Measurements from ENCODE around the gene HINT3.
A peak's percentile ranks its signal among the peaks of the same experiment; 100 is the strongest.
"Not testable (repeated sequence)": the region's sequence is repeated elsewhere in the genome, so short reads cannot be mapped to it uniquely, and the experiment has no call there.

The HINT3 gene

GRCh38 chr6:125970760-125971159 lies 14.2 kb downstream of the HINT3 start:
- Mint-ChIP-seq H3K27me3 (no peaks in the 10 kb centered on the region), H3K27ac (no peak overlapping the region), H3K4me3 (no peak overlapping the region), H3K4me1 (peaks cover 19% of the 10 kb centered on the region), H3K9me3 (no peaks in the 10 kb centered on the region)
- ATAC-seq (no peak), DNase-seq (no peak)

- not testable (repeated sequence) for ATAC-seq, H3K9me3 Mint-ChIP-seq, DNase-seq, H3K4me3 Mint-ChIP-seq, H3K27me3 Mint-ChIP-seq
- H3K27ac Mint-ChIP-seq, result peak overlapping the region in 1 of 2 donors; percentile 52
- H3K4me1 Mint-ChIP-seq, result peaks cover 19% of the 10 kb centered on the region
Observed at GRCh38 chr6:125972478-125972877, 15.9 kb downstream of the HINT3 start.

GRCh38 chr6:125974214-125974866 lies 17.8 kb downstream of the HINT3 start:
- peak overlapping the region in 1 of 2 donors; percentile 26 for H3K4me3 Mint-ChIP-seq
- H3K27ac Mint-ChIP-seq, result peak overlapping the region in 1 of 2 donors; percentile 90
- DNase-seq, result no peak
- H3K4me1 Mint-ChIP-seq, result peaks cover 10% of the 10 kb centered on the region
- no peaks in the 10 kb centered on the region for H3K9me3 Mint-ChIP-seq
- peak; percentile 78 for ATAC-seq
- no peaks in the 10 kb centered on the region for H3K27me3 Mint-ChIP-seq

GRCh38 chr6:125979101-125979500 lies 22.5 kb downstream of the HINT3 start:
- Mint-ChIP-seq H3K4me1 (peaks cover 5% of the 10 kb centered on the region), H3K9me3 (no peaks in the 10 kb centered on the region), H3K4me3 (no peak overlapping the region), H3K27me3 (no peaks in the 10 kb centered on the region), H3K27ac (no peak overlapping the region)
- DNase-seq (no peak), ATAC-seq (no peak)

GRCh38 chr6:125981571-125982185 lies 25.1 kb downstream of the HINT3 start:
- Mint-ChIP-seq H3K4me3 (no peak overlapping the region), H3K27ac (no peak overlapping the region), H3K4me1 (no peaks in the 10 kb centered on the region), H3K9me3 (no peaks in the 10 kb centered on the region), H3K27me3 (no peaks in the 10 kb centered on the region)
- ATAC-seq, result no peak
- no peak for DNase-seq

- no peak overlapping the region for H3K27ac Mint-ChIP-seq
- no peaks in the 10 kb centered on the region for H3K9me3 Mint-ChIP-seq
- no peaks in the 10 kb centered on the region for H3K4me1 Mint-ChIP-seq
- DNase-seq (no peak), ATAC-seq (no peak)
- H3K27me3 Mint-ChIP-seq, result no peaks in the 10 kb centered on the region
- H3K4me3 Mint-ChIP-seq, result no peak overlapping the region
Observed at GRCh38 chr6:125983246-125983945, 26.8 kb downstream of the HINT3 start.

GRCh38 chr6:125984311-125984710 lies 27.7 kb downstream of the HINT3 start:
- H3K27me3 Mint-ChIP-seq, result no peaks in the 10 kb centered on the region
- no peaks in the 10 kb centered on the region for H3K4me1 Mint-ChIP-seq
- ATAC-seq (no peak), DNase-seq (no peak)
- no peaks in the 10 kb centered on the region for H3K9me3 Mint-ChIP-seq
- H3K4me3 Mint-ChIP-seq, result no peak overlapping the region
- no peak overlapping the region for H3K27ac Mint-ChIP-seq

- H3K4me3 Mint-ChIP-seq, result no peak overlapping the region
- no peaks in the 10 kb centered on the region for H3K27me3 Mint-ChIP-seq
- no peak for ATAC-seq
Observed at GRCh38 chr6:125985522-125985921, 29.0 kb downstream of the HINT3 start.

GRCh38 chr6:125985979-125986300 lies 29.4 kb downstream of the HINT3 start:
- Mint-ChIP-seq H3K27ac (no peak overlapping the region), H3K27me3 (no peaks in the 10 kb centered on the region), H3K9me3 (no peaks in the 10 kb centered on the region), H3K4me3 (no peak overlapping the region), H3K4me1 (no peaks in the 10 kb centered on the region)
- ATAC-seq (no peak), DNase-seq (no peak)

More at GRCh38 chr6:125985522-125985921, 29.0 kb downstream of the HINT3 start:
- no peak overlapping the region for H3K27ac Mint-ChIP-seq
- no peaks in the 10 kb centered on the region for H3K9me3 Mint-ChIP-seq
- DNase-seq, result no peak
- no peaks in the 10 kb centered on the region for H3K4me1 Mint-ChIP-seq

GRCh38 chr6:125986301-125987025 lies 29.9 kb downstream of the HINT3 start, which contains the start of gene TRMT11:
TRMT11 (plus strand) TSS chr6:125986540; CDS start chr6:125986551, 11 bp downstream.
- ATAC-seq (peak; percentile 96), DNase-seq (peak; percentile 81 to 87)
- Mint-ChIP-seq H3K27ac (no peak within 1 kb of the TSS), H3K4me3 (no peak within 1 kb of the TSS), H3K9me3 (no peaks in the 10 kb centered on the region), H3K27me3 (no peaks in the 10 kb centered on the region), H3K4me1 (no peaks in the 10 kb centered on the region)

GRCh38 chr6:125987026-125987617 lies 30.6 kb downstream of the HINT3 start:
- peak; percentile 67 for ATAC-seq
- H3K4me1 Mint-ChIP-seq, result no peaks in the 10 kb centered on the region
- no peak overlapping the region for H3K4me3 Mint-ChIP-seq
- no peak for DNase-seq
- H3K27me3 Mint-ChIP-seq, result no peaks in the 10 kb centered on the region
- no peak overlapping the region for H3K27ac Mint-ChIP-seq
- no peaks in the 10 kb centered on the region for H3K9me3 Mint-ChIP-seq

- H3K27me3 Mint-ChIP-seq, result no peaks in the 10 kb centered on the region
- no peaks in the 10 kb centered on the region for H3K9me3 Mint-ChIP-seq
- H3K27ac Mint-ChIP-seq, result no peak overlapping the region
- peaks cover 11% of the 10 kb centered on the region for H3K4me1 Mint-ChIP-seq
- no peak overlapping the region for H3K4me3 Mint-ChIP-seq
- DNase-seq (no peak), ATAC-seq (no peak)
Observed at GRCh38 chr6:125988280-125988679, 31.7 kb downstream of the HINT3 start.

- peak overlapping the region in 1 of 2 donors; percentile 30 for H3K4me3 Mint-ChIP-seq
- DNase-seq (no peak), ATAC-seq (no peak)
- no peaks in the 10 kb centered on the region for H3K9me3 Mint-ChIP-seq
- H3K27ac Mint-ChIP-seq, result no peak overlapping the region
- peaks cover 17% of the 10 kb centered on the region for H3K4me1 Mint-ChIP-seq
- no peaks in the 10 kb centered on the region for H3K27me3 Mint-ChIP-seq
Observed at GRCh38 chr6:125989631-125990030, 33.1 kb downstream of the HINT3 start.

- Mint-ChIP-seq H3K4me1 (peaks cover 30% of the 10 kb centered on the region), H3K27me3 (no peaks in the 10 kb centered on the region), H3K27ac (no peak overlapping the region), H3K9me3 (no peaks in the 10 kb centered on the region), H3K4me3 (no peak overlapping the region)
- ATAC-seq (no peak), DNase-seq (no peak)
Observed at GRCh38 chr6:125991653-125992052, 35.1 kb downstream of the HINT3 start.

- Mint-ChIP-seq H3K27me3 (no peaks in the 10 kb centered on the region), H3K27ac (peak overlapping the region in 1 of 2 donors; percentile 54), H3K4me1 (peaks cover 30% of the 10 kb centered on the region), H3K9me3 (no peaks in the 10 kb centered on the region), H3K4me3 (no peak overlapping the region)
- ATAC-seq, result no peak
- DNase-seq, result no peak
Observed at GRCh38 chr6:125994670-125995488, 38.3 kb downstream of the HINT3 start.

Data from stimulated activated naive CD8-positive, alpha-beta T cell treated with anti-CD3 and anti-CD28 coated beads, Interleukin-15, amount 100 ng/mL, for 72 hours (primary cell).